Raji (cell line): ENCODE data around the gene PTPN5.

Experiments
- POLR2A ChIP-seq: IDR thresholded peaks from 2 replicates; pipeline ENCODE4 v1.6.1; 2011; ENCODE audit warnings: low read depth, low read length, control low read depth; ENCODE audit not compliant: insufficient read depth

PTPN5 gene

DNA sequence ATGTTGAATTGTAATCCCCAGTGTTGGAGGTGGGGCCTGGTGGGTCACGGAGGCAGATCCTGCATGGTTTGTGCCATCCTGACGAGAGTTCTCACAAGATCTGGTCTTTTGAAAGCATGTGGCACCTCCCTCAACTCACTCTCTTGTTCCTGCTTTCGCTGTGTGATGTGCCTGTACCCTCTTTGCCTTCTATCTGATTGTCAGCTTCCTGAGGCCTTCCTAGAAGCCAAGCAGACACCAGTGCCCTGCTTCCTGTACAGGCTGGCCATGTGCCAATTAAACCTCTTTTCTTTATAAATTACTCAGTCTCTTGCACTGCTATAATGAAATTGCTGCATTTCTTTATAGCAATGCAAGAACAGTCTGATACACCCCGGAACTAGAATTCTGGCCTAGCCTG, 13.1 kb downstream of the PTPN5 start:
- no peak for TF ChIP-seq POLR2A

- no peak for TF ChIP-seq POLR2A
Measured at GRCh38 chr11:18776324-18776723, 15.3 kb downstream of the PTPN5 start.

GRCh38 chr11:18775492-18776292, 15.9 kb downstream of the PTPN5 start:
- no peak for TF ChIP-seq POLR2A

DNA sequence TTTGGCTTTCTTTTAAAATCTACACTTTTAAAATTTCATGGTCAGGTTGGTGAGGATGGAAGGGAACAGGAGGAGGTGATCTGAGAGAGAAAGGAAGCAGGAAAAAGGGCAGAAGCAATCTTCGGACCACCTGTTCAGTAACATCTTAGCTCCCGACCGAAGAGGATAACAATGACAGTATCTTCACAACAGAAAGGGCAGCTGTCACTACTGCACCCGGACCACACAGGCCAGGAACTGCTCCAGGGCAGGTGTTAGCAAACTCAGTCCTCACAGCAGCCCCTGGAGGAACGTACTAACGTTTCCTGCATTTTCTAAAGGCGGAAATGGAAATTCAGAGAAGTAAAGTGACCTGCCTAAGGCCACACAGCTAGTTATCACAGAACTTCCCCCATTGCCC, 16.8 kb downstream of the PTPN5 start:
- no peak for TF ChIP-seq POLR2A

GRCh38 chr11:18773681-18774080, 17.9 kb downstream of the PTPN5 start:
- no peak for TF ChIP-seq POLR2A

GRCh38 chr11:18773104-18773503, 18.5 kb downstream of the PTPN5 start:
- TF ChIP-seq POLR2A: no peak

GRCh38 chr11:18772211-18772610, 19.4 kb downstream of the PTPN5 start:
- TF ChIP-seq POLR2A: no peak

DNA sequence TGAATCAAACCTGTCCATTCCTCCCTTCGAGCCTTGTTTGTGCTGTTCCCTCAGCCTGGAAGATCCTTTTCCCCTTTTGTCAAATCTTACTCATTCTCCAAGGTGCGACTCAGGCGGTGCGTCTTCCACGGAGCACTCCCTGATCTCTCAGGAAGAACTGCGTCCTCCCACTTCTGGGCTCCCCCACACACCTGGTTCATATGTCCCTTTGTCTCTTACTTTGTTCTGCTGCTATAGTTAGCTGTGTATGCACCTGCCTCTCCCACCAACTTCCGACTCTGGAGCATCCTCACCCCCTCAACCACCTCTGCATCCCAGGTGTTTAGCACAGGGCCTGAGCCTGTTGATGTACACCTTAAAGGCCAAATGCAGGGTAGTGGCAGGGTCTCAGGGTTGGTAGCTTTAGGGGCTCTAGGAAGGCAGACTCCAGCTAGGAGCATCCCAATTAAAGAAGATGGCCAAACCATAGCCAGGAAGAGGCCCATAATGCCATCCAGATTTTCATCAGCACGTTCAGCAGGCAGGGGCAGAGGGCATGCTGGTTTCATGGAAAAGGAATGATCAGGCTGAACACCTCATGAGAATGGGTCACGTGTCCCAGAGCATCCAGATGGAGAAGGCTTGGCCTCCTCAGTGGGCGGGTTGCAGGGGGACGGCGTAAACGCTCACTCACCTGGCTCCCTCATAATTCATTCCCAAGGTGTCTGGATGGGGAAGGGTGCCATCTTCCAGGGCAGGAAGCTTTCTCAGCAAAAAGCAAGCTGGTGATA, 20.1 kb downstream of the PTPN5 start:
- TF ChIP-seq POLR2A: no peak

GRCh38 chr11:18770479-18771125, 21.0 kb downstream of the PTPN5 start:
- TF ChIP-seq POLR2A: no peak

DNA sequence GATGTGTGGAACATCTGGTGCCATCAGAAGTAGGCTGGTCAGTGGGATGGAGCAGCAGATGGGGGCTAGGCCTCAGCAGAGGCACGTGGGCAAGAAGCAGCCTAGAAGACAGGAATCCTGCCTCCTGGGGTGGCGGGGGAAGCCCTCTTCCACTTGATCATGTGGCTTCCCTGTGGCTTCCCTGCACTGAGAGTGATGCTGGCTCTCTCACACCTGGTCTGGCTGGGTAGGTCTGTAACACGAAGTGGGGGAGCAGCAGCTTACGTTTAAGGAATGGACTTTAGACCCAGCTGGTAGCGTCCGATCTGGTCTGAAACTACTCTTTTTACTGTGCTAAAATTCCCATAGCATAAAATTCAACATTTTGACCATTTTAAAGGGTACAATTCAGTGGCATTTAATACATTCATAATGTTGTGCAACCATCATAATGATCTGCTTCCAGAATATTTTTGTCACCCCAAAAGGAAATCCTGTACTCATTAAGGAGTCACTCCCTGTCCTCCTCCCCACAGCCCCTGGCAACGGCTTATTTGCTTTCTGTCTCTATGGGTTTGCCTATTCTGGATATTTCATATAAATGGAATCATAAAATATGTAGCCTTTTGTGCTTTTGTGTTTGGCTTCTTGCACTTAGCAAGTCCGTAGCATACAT, 21.7 kb downstream of the PTPN5 start:
- TF ChIP-seq POLR2A: no peak

DNA sequence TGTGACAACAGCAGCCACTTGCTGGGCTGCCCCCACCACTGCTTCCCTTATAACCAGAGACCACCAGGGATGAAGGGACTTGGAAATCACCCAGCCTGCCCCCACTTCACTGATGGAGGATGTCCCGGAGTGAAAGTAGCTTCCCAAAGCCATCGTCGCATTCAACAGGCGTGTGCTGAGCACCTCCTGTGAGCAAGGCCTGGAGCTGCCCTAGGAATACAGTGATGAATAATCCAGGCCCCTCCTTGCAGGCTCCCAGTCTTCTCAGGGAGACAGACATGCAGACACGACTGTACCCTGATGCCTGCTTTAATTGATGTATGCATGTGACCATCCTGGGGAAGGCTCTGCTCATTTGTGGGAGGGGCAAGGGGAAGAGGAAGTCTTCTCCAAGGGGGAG, 22.6 kb downstream of the PTPN5 start:
- TF ChIP-seq POLR2A: no peak

GRCh38 chr11:18768472-18768901, 23.1 kb downstream of the PTPN5 start:
- no peak for TF ChIP-seq POLR2A

DNA sequence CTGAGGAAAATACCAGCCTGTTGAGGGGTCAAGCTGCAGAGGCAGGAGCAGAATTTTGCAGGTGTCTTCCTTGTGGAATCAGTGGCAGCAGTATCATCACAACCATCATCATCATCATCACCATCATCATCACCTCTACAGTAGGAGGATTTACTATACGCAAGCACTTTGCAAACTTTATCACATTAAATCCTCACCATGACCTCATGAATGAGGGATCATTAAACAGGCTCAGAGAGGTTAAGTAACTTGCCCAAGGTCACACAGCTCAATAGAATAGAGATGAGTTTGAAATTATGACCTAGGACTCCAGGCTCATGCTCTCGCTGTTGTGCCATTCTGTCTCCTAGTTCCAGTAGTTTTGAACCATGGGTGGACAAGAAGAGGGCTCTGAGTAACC, 25.6 kb downstream of the PTPN5 start:
- TF ChIP-seq POLR2A: no peak

DNA sequence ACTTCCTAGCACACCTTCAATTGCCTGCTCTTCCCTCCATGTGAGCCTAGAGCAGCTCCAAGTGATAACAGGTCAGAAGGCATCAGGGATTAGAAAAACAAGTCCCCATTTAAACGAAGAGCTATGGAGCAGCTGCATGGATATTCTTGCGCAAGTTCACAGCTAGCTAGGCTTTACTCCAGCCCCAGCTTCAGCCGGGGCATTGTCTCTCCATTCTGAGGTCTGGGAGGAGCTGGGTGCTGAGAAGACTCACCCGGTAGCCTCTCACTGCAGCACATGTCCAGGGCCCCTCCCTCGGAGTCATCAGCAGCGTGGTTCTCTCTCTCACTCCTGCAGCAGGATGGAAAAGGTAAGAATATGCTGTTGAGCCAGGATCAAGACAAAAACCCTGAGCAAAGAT, 26.0 kb downstream of the PTPN5 start:
- TF ChIP-seq POLR2A: no peak

- TF ChIP-seq POLR2A: no peak
Measured at GRCh38 chr11:18761741-18762140, 29.9 kb downstream of the PTPN5 start.
